Measurements from ENCODE around the gene CHD6.

DNA sequence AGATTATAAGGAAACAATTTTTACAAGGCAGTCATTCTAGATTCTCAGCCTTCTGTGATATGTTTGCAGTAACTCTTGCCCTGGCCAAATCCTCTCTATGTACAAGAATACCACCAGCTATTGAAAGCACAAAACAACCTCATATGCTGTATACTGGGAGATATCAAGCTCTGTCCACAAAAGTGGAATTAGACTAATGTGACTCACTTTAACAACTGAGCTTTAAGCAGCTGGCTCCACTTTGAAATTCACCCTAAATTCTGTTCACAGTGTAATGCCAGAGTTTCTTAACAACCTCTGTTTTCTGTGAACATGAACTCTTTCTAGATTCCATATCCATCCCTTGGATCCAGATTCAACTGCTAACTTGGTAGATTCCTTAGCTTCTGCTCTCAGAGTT lies 47.6 kb downstream of the CHD6 start:
- no peak for TF ChIP-seq POLR2AphosphoS5 (IDR thresholded peaks at IDR 0.05)
- TF ChIP-seq, protein P1, sequence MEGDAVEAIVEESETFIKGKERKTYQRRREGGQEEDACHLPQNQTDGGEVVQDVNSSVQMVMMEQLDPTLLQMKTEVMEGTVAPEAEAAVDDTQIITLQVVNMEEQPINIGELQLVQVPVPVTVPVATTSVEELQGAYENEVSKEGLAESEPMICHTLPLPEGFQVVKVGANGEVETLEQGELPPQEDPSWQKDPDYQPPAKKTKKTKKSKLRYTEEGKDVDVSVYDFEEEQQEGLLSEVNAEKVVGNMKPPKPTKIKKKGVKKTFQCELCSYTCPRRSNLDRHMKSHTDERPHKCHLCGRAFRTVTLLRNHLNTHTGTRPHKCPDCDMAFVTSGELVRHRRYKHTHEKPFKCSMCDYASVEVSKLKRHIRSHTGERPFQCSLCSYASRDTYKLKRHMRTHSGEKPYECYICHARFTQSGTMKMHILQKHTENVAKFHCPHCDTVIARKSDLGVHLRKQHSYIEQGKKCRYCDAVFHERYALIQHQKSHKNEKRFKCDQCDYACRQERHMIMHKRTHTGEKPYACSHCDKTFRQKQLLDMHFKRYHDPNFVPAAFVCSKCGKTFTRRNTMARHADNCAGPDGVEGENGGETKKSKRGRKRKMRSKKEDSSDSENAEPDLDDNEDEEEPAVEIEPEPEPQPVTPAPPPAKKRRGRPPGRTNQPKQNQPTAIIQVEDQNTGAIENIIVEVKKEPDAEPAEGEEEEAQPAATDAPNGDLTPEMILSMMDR (IDR thresholded peaks at IDR 0.05), result no peak
